ENCODE data around the gene RGS17. TPM values are rescaled to one million over a fixed set of nuclear protein-coding genes. Genes with fewer than 3 reads are reported as not detected.

The RGS17 gene
- total and polyA plus RNA-seq, 2 of the 13 experiments (the other 11 are each of a cell fraction or from before 2014, with no cell fraction given): 0.04 TPM; not detected in 1

DNA sequence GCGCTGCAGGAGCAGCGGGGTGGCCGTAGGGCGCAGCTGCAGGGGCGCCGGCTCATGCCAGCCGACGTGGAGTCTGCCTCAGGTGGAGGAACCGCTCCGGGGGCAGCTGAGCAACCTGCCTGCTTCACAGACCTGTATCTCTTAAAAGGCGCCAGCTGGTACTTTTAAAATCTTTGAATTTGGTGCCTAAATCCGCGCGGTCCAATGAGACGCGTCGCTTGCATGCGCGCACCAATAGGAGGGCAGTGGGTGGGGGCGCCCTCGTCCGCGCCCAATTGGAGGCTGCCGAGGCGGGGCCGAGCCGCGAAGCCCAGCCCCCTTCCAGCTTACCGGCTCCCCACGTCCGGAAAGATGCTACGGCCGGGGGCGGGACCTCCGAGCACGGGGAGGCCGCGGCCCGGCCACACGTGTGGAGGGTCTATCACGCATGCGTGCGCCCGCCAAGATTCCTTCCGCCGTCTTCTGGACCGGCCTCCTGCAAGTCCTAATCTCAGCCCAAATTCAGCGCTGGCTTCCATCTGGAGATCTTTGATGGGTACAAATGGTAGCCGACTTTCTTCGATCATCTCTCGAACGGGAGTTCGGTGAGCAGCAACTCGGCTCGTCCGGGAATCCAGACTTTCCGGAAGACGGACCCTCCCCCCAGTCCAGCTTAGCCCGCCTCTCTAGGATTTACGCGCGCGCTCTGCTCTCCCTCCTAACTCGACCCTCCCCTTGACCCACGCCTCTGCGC is 148.0 kb downstream of the RGS17 start, which contains the start of gene FBXO5 (continued):
- TF ChIP-seq, protein P1, sequence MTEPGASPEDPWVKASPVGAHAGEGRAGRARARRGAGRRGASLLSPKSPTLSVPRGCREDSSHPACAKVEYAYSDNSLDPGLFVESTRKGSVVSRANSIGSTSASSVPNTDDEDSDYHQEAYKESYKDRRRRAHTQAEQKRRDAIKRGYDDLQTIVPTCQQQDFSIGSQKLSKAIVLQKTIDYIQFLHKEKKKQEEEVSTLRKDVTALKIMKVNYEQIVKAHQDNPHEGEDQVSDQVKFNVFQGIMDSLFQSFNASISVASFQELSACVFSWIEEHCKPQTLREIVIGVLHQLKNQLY (CRISPR knock-in tag; IDR thresholded peaks at IDR 0.05): peak; percentile 19; the same call in 1 of the 2 replicates
- TF ChIP-seq CC2D1A (CRISPR knock-in tag; IDR thresholded peaks at IDR 0.05) (peak; percentile 88; the same call in 1 of the 2 replicates), ZNF317 (CRISPR knock-in tag; IDR thresholded peaks at IDR 0.05) (no peak; the same call in 1 of the 2 replicates), ZC3H4 (CRISPR knock-in tag; IDR thresholded peaks at IDR 0.05; ENCODE audit: borderline replicate concordance) (no peak), ZNF20 (CRISPR knock-in tag; IDR thresholded peaks at IDR 0.05) (no peak), ZNF362 (CRISPR knock-in tag; IDR thresholded peaks at IDR 0.05; ENCODE audit: borderline replicate concordance) (no peak), ZNF251 (CRISPR knock-in tag; IDR thresholded peaks at IDR 0.05) (0 out of 2 replicates have a peak, but pooled peaks have one; percentile 27), ZBTB26 (CRISPR knock-in tag; IDR thresholded peaks at IDR 0.05; ENCODE audit: borderline replicate concordance) (peak; percentile 75), SMARCE1 (IDR thresholded peaks at IDR 0.05; ENCODE audit: borderline replicate concordance) (no peak), LCORL (IDR thresholded peaks at IDR 0.05) (no peak), LCORL (CRISPR knock-in tag; IDR thresholded peaks at IDR 0.05) (peak; percentile 38), TARDBP (CRISPR knock-in tag; IDR thresholded peaks at IDR 0.05) (no peak; the same call in none of the 2 replicates), KDM5A (IDR thresholded peaks at IDR 0.05; ENCODE audit: borderline replicate concordance, low read length) (no peak; the same call in 1 of the 2 replicates), GMEB1 (CRISPR knock-in tag; IDR thresholded peaks at IDR 0.05; ENCODE audit: borderline replicate concordance) (peak; percentile 88), ZNF383 (CRISPR knock-in tag; IDR thresholded peaks at IDR 0.05; ENCODE audit: borderline replicate concordance) (no peak), POLR2AphosphoS2 (IDR thresholded peaks at IDR 0.05; ENCODE audit: low read depth, low read length) (no peak), MAFF (IDR thresholded peaks at IDR 0.05; ENCODE audit: low read depth, low read length) (no peak), ZNF746 (CRISPR knock-in tag; IDR thresholded peaks at IDR 0.05) (peak; percentile 96), CBFB (CRISPR knock-in tag; IDR thresholded peaks at IDR 0.05) (0 out of 2 replicates have a peak, but pooled peaks have one; percentile 8), PRDM4 (CRISPR knock-in tag; IDR thresholded peaks at IDR 0.05; ENCODE audit: borderline replicate concordance) (no peak; the same call in 1 of the 2 replicates), ZNF570 (CRISPR knock-in tag; IDR thresholded peaks at IDR 0.05; ENCODE audit: borderline replicate concordance) (no peak)
- TF ChIP-seq, protein P2, sequence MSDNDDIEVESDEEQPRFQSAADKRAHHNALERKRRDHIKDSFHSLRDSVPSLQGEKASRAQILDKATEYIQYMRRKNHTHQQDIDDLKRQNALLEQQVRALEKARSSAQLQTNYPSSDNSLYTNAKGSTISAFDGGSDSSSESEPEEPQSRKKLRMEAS (IDR thresholded peaks at IDR 0.05): peak; percentile 90
